ENCODE measurements around the gene POLR1H. TPM values are rescaled to one million over a fixed set of nuclear protein-coding genes. Genes with fewer than 3 reads are reported as not detected.

POLR1H gene
- total RNA-seq, 1 experiment from 2014 or later: 33.2 TPM

DNA sequence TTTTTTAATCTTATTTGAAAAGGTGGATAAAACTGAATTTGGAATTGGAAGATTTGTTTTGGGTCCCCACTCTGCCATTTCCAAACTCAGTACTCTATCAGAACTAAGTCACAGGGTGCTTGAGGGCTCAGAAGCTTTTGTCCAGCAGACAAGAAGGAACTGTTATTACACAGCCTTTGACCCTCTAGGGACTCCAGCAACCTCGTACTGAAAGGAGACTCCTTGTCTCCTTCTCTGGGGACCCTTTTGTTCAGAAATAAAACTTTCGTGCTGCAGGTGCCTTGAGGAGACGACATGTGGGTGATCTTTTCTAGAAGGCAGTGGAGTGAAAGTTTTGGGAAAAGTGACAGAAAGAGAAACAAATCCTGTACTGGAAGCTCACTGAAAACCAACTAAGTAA lies 7.4 kb upstream of the POLR1H start:
- no peak for DNase-seq (ENCODE audit: low read depth)
- in situ Hi-C loops (cut with HindIII; ENCODE audit: low pct_unique_long_range_greater_than_20kb, low sequenced_read_pairs): no loop called here

DNA sequence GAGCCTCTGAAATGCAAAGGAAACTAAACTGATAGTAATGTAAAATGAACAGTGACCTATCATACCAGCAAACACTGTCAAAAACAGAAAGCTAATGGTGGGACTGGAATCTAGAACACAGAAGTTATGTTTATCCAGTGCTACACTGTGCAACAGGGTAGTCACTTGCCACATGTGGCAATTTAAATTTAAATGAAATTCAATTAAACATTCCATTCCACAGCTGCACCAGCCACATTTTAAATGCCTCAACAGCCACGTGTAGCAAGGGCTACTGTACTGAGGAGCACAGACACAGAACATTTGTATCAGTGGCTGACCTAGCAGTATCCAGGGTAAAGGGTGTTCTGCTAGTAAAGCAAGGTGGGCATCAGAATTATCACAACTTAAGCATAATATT lies 5.6 kb upstream of the POLR1H start:
- in situ Hi-C loops (cut with HindIII; ENCODE audit: low pct_unique_long_range_greater_than_20kb, low sequenced_read_pairs): no loop called here
- no peak for DNase-seq (ENCODE audit: low read depth)

- no peak for DNase-seq (ENCODE audit: low read depth)
- in situ Hi-C loops (cut with HindIII; ENCODE audit: low pct_unique_long_range_greater_than_20kb, low sequenced_read_pairs): no loop called here
Measured at GRCh38 chr6:30060606-30061091, 416 bp upstream of the POLR1H start.

GRCh38 chr6:30061858-30062458 lies 893 bp downstream of the POLR1H start:
- no peak for DNase-seq (ENCODE audit: low read depth)
- in situ Hi-C loops (cut with HindIII; ENCODE audit: low pct_unique_long_range_greater_than_20kb, low sequenced_read_pairs): no loop called here

DNA sequence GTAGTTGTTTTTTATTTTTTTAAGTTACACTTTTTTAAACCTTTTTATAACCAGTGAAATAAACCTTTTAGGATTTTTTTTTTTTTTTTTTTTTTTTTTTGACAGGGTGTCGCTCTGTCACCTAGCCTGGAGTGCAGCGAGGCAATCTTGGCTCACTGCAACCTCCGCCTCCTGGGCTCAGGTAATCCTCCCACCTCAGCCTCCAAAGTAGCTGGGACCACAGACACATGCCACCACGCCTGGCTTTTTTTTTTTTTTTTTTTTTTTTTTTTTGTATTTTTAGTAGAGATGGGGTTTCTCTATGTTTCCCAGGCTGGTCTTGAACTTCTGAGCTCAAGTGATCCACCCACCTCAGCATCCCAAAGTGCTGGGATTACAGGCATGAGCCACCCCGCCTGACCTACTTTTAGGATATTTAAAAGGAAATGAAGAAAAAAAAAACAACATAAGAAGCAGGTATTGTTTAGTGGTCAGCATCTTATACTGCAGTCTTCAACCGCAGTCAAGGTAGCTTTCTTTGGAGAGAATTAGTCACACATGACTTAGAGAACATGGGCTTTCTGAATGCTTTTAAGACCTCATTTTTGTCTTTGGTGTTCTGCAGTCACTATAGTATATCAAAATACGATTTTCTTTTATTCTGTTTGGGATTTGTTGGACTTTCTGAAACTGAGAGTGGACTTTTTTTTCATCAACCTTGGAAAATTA lies 1.6 kb downstream of the POLR1H start:
- in situ Hi-C loops (cut with HindIII; ENCODE audit: low pct_unique_long_range_greater_than_20kb, low sequenced_read_pairs): no loop called here
- DNase-seq (ENCODE audit: low read depth): peak; percentile 10

GRCh38 chr6:30063315-30063714 lies 2.2 kb downstream of the POLR1H start:
- DNase-seq (ENCODE audit: low read depth): no peak
- in situ Hi-C loops (cut with HindIII; ENCODE audit: low pct_unique_long_range_greater_than_20kb, low sequenced_read_pairs): no loop called here

GRCh38 chr6:30066082-30066481 lies 5.0 kb downstream of the POLR1H start:
- DNase-seq (ENCODE audit: low read depth): no peak

DNA sequence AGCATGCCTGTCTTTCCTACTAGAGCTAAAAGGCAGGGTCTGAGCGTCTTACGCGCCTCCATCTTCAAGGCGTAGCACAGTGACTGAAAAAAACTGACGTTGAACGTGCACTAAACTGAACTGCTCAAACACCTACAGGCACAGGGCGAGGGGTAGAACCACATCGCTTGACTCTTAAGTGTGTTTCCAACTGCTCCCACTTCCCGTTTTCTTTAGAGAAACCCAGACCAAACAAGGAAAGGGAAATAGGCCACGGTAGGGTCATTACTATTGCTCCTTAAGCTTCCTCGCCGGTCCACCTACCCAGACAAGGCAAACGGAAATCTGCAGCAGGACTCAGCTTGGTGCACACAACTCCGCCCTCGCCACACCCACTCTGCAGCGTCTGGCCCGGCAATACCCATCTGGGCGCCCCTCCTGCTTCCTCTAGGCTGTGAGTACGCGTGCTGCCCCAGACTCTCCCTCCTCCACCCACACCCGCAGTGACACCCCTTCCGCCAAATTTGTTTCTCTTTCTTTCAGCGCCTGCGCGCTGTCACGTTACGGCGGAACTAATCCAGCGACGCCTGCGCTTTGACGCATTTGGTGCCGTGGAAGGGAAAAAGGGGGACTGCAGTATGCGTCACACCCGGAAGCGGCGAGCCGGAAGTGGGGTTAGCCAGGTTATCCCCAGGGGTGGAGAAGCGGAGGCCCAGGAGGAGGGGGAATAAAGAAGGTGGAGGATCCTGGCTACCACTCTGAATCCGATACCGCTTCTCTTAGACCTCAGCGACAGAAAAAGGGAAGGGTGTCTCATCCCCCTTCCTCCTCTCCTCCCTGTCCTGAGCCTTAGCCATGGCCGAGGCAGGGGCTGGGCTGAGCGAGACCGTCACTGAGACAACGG lies 5.8 kb downstream of the POLR1H start, which contains the start of gene PPP1R11:
PPP1R11 (plus strand) TSS at position 622 of the 883 bp plus-strand sequence; CDS start at position 835, 213 bp downstream.
- DNase-seq (ENCODE audit: low read depth): peak; percentile 100
- in situ Hi-C loops (cut with HindIII; ENCODE audit: low pct_unique_long_range_greater_than_20kb, low sequenced_read_pairs): no loop called here

More at GRCh38 chr6:30066082-30066481, 5.0 kb downstream of the POLR1H start:
- in situ Hi-C loops (cut with HindIII; ENCODE audit: low pct_unique_long_range_greater_than_20kb, low sequenced_read_pairs): no loop called here

GRCh38 chr6:30067460-30068139 lies 6.5 kb downstream of the POLR1H start:
- in situ Hi-C loops (cut with HindIII; ENCODE audit: low pct_unique_long_range_greater_than_20kb, low sequenced_read_pairs): no loop called here
- DNase-seq (ENCODE audit: low read depth): no peak

- DNase-seq (ENCODE audit: low read depth): no peak
- in situ Hi-C loops (cut with HindIII; ENCODE audit: low pct_unique_long_range_greater_than_20kb, low sequenced_read_pairs): no loop called here
Measured at GRCh38 chr6:30071081-30071818, 10.2 kb downstream of the POLR1H start.

DNA sequence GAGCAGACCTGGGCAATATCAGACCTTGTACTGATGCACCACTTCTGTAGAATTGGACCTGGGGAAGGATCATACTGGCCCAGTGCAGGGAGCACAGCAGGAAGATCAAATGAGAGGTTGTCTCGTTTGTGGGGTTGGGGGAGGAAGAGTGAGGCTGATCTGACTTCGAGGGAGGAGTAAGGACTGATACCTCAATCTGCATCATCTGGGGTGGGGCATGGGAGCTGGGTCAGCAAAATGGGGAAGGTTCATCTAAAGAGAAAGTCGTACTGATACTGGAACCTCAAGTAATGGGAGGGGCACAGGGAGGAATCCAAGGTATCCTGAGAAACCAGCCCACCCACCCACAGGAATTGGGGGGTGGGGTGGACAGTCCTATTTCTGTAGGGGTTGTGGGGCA lies 10.8 kb downstream of the POLR1H start:
- in situ Hi-C loops (cut with HindIII; ENCODE audit: low pct_unique_long_range_greater_than_20kb, low sequenced_read_pairs): no loop called here
- DNase-seq (ENCODE audit: low read depth): no peak

DNA sequence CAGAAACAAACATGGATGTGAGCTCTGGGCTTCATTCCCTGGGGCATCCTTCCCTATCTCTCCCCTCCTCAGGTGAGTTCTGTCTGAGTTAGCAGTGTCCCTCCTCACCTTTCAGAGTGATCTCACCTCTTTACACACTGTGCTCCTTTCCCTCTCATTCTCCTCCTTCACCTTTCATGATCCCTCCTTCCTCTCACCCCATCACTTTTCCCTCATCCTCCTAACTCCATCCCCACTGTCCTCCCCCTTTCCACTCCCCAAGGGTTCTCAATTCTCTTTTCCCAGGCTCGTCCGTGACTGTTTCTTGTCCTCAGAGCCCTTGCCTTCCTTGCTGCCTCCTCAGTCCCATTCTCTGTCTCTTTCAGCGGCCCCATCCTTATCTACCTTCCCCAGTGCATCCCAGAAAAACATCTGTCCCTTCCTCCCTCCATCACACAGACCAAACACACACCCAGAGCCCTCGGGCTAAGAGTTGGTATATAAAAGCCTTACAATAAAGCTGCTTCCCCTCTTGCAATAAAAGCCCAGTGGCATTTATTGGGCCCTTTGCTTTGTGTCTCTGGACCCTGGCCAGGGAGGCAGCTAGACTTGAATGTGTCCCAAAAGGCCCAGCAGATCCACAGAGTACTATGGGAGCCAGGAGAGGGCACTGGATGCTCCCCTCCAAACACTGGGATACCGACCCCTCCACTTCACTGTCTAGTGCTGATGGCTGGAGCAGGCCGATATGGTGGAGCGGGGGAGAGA lies 12.6 kb downstream of the POLR1H start:
- no peak for DNase-seq (ENCODE audit: low read depth)
- in situ Hi-C loops (cut with HindIII; ENCODE audit: low pct_unique_long_range_greater_than_20kb, low sequenced_read_pairs): no loop called here

GRCh38 chr6:30074331-30075093 lies 13.4 kb downstream of the POLR1H start:
- in situ Hi-C loops (cut with HindIII; ENCODE audit: low pct_unique_long_range_greater_than_20kb, low sequenced_read_pairs): no loop called here
- no peak for DNase-seq (ENCODE audit: low read depth)

DNA sequence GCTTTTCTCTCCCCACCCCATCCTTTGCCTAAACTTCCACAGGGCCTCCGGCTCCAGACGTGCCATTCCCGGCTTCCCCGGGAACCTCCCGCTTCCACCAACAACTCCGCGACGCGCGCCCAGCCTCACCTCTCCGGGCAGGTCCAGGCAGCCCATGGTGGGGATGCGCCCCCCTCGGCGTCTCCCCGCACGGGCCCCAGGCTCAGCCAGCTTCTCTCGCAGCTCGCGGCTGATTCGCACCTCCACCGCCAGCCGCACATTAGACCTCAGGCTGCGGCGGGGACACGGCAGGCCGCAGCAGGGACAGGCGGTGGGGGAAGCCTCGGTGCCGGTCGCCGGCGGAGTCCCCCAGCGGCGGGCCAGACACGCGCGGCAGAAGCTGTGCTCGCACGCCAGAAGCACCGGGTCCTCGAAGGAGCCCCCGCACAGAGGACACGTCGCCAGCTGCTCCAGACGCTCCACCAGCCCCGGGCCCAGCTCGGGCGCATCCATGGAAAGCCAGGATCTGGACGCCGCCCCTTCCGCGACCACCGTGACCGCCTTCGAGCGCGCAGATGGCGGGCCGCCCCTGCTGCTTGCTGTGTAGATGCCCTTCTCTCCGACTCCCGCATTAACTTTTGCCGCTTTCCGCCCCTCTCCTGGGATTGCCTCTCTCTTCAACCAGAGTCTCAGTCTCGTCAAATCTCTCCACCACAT lies 14.2 kb downstream of the POLR1H start, which contains the start of gene RNF39:
RNF39 (minus strand) TSS at position 676 of the 696 bp plus-strand sequence; CDS start at position 492, 184 bp downstream.
- in situ Hi-C loops (cut with HindIII; ENCODE audit: low pct_unique_long_range_greater_than_20kb, low sequenced_read_pairs): no loop called here
- no peak for DNase-seq (ENCODE audit: low read depth)

GRCh38 chr6:30075790-30076732 lies 15.0 kb downstream of the POLR1H start:
- in situ Hi-C loops (cut with HindIII; ENCODE audit: low pct_unique_long_range_greater_than_20kb, low sequenced_read_pairs): no loop called here
- no peak for DNase-seq (ENCODE audit: low read depth)

All from Caki2 (cell line).